Gastroesophageal sphincter (tissue), 3 donors: ENCODE measurements around the gene ESR1.

Experiments
- CTCF ChIP-seq, 4 experiments: fragments of 200-600 bp in 2 of 4; fragments of 450-650 bp in 2 of 4; sonication (generic) in 1 of 4; IDR thresholded peaks; one replicate each; pipeline ENCODE4 v1.5.1; 2017 to 2019; ENCODE audit warnings: antibody characterized with exemption in 4 of 4, mild to moderate bottlenecking in 2 of 4, moderate library complexity in 2 of 4
- EP300 ChIP-seq: sonication (generic); formaldehyde crosslinking; IDR thresholded peaks from one replicate; pipeline ENCODE4 v1.6.1; 2017; ENCODE audit warnings: antibody characterized with exemption, mild to moderate bottlenecking
- POLR2A ChIP-seq, 2 donors: fragments of 450-650 bp; IDR thresholded peaks; one replicate each; pipeline ENCODE4 v1.6.1; 2017; ENCODE audit warnings: antibody characterized with exemption in 2 of 2, mild to moderate bottlenecking in 2 of 2, moderate library complexity in 1 of 2
- POLR2AphosphoS5 ChIP-seq: sonication (generic); formaldehyde crosslinking; IDR thresholded peaks from one replicate; pipeline ENCODE4 v1.6.1; 2017; ENCODE audit warnings: antibody characterized with exemption

- TF ChIP-seq CTCF (IDR thresholded peaks at IDR 0.05) (no peak), POLR2AphosphoS5 (no peak), POLR2A (IDR thresholded peaks at IDR 0.05) (no peak), EP300 (no peak)
These were observed 279.6 kb downstream of the ESR1 start for GRCh38 chr6:152087096-152087495.
